HUDEP-2 (cell line): ENCODE measurements around the gene CCDC186.

Experiments
- DNase-seq, 76 experiments: peaks; one replicate each; lab custom pipeline; 2025; ENCODE audit not compliant: unreplicated experiment in 76 of 76; lab: John Stamatoyannopoulos, UW

Gene CCDC186

GRCh38 chr10:114073395-114074186 is 100.4 kb downstream of the CCDC186 start:
- no peak for DNase-seq

- no peak for DNase-seq
These were observed 102.8 kb downstream of the CCDC186 start for GRCh38 chr10:114071178-114071577.
